Transverse colon (tissue), 4 donors: ENCODE data around the gene EVC. TPM values are rescaled to one million over a fixed set of nuclear protein-coding genes. Genes with fewer than 3 reads are reported as not detected.

ENCODE experiments used
- DNase-seq: peaks from one replicate; pipeline ENCODE4 v3.0.0-alpha.2; 2019
- H3K27ac ChIP-seq, 4 donors: fragments of 200-600 bp; sonication (generic); 2 replicates each; pipeline ENCODE4 v1.5.1; 2016 to 2018; ENCODE audit warnings: inconsistent platforms in 4 of 4
- H3K27me3 ChIP-seq: fragments of 200-600 bp; sonication (generic); 2 replicates; pipeline ENCODE4 v1.5.1; 2017; ENCODE audit warnings: inconsistent platforms
- H3K36me3 ChIP-seq, 4 donors: fragments of 200-600 bp; sonication (generic); 2 replicates each; pipeline ENCODE4 v1.5.1; 2017 to 2019; ENCODE audit warnings: inconsistent platforms in 4 of 4
- H3K4me1 ChIP-seq, 4 donors: fragments of 200-600 bp; sonication (generic); 2 replicates each; pipeline ENCODE4 v1.5.1; 2017 to 2020; ENCODE audit warnings: inconsistent platforms in 4 of 4
- H3K4me3 ChIP-seq, 4 donors: fragments of 200-600 bp; sonication (generic); 1 replicate in 1 of 4; 2 replicates in 3 of 4; pipeline versions ENCODE4 v1.5.1 to v1.6.1; 2017 to 2019; ENCODE audit warnings: inconsistent platforms in 4 of 4
- H3K9me3 ChIP-seq, 2 donors: fragments of 200-600 bp; sonication (generic); 2 replicates each; pipeline ENCODE4 v1.5.1; 2017 to 2019; ENCODE audit warnings: inconsistent platforms in 2 of 2
- CTCF ChIP-seq, 5 experiments: fragments of 200-600 bp in 3 of 5; fragments of 450-650 bp in 2 of 5; sonication (generic) in 3 of 5; IDR thresholded peaks; 1 replicate in 2 of 5; 2 replicates in 3 of 5; pipeline ENCODE4 v1.5.1; 2016 to 2017; ENCODE audit warnings: antibody characterized with exemption in 5 of 5, inconsistent platforms in 3 of 5, mild to moderate bottlenecking in 2 of 5, moderate library complexity in 1 of 5
- EP300 ChIP-seq: sonication (generic); formaldehyde crosslinking; IDR thresholded peaks from one replicate; pipeline ENCODE4 v1.6.1; 2017; ENCODE audit warnings: antibody characterized with exemption, low read depth
- POLR2A ChIP-seq: fragments of 450-650 bp; IDR thresholded peaks from one replicate; pipeline ENCODE4 v1.6.1; 2016; ENCODE audit warnings: antibody characterized with exemption, mild to moderate bottlenecking, moderate library complexity
- POLR2AphosphoS5 ChIP-seq, 3 donors: sonication (generic); formaldehyde crosslinking; IDR thresholded peaks; one replicate each; pipeline ENCODE4 v1.6.1; 2016; ENCODE audit warnings: antibody characterized with exemption in 3 of 3
- WGBS, 2 donors: methylation state at CpG; one replicate each; pipeline ENCODE4 v1.1.5; 2018; ENCODE audit warnings: low coverage in 1 of 2; 5-methylcytosine and 5-hydroxymethylcytosine counted together
- in situ Hi-C, 4 donors: fragments of 200-750 bp; cut with MboI; loops; one replicate each; pipeline versions ENCODE4 v1.15.0 to v1.15.1; 2017; ENCODE audit warnings: low sequenced_read_pairs in 3 of 4, low pct_ligation_motif_present in 1 of 4, low pct_unique_long_range_greater_than_20kb in 1 of 4
- intact Hi-C: fragments of 100-400 bp; cut with DNase I; formaldehyde crosslinking; loops from one replicate; pipeline ENCODE4 v1.15.1; 2023; ENCODE audit warnings: low total_unique reads
- total RNA-seq, 4 donors: library from RNA; depleted of rRNA; stranded (reverse); fragments of >200 nt; gene quantifications; one replicate each; pipeline ENCODE4 v1.1.0, GENCODE V29; 2016

EVC gene
- total RNA-seq, 4 donors from 2014 or later, result 6.0 to 45.8 (median 12.0) TPM

GRCh38 chr4:5730993-5731990, 20.3 kb downstream of the EVC start:
- Histone ChIP-seq H3K27ac (no peak overlapping the region), H3K4me1 (no peaks in the 10 kb centered on the region), H3K36me3 (no peaks in the 10 kb centered on the region), H3K27me3 (no peaks in the 10 kb centered on the region), H3K4me3 (no peak overlapping the region), H3K9me3 (no peaks in the 10 kb centered on the region)
- TF ChIP-seq POLR2A (no peak), POLR2AphosphoS5 (IDR thresholded peaks at IDR 0.05) (no peak), EP300 (no peak), CTCF (IDR thresholded peaks at IDR 0.05) (no peak)
- in situ Hi-C loops (no loop called here), intact Hi-C loops (no loop called here)
- no peak for DNase-seq
- 88 to 100% methylated on average over 1 to 30 of the region's 30 CpGs for WGBS, 2 donors

- WGBS, 2 donors, result 68% methylated on average over 9 of the region's 10 CpGs; no CpG with 5 or more reads in 1 of the 2 donors
- Histone ChIP-seq H3K9me3 (no peaks in the 10 kb centered on the region), H3K27me3 (no peaks in the 10 kb centered on the region), H3K4me1 (no peaks in the 10 kb centered on the region), H3K27ac (no peak overlapping the region), H3K4me3 (no peak overlapping the region), H3K36me3 (no peaks in the 10 kb centered on the region)
- TF ChIP-seq EP300 (no peak), POLR2AphosphoS5 (IDR thresholded peaks at IDR 0.05) (no peak), CTCF (IDR thresholded peaks at IDR 0.05) (no peak), POLR2A (no peak)
- intact Hi-C loops (no loop called here), in situ Hi-C loops (no loop called here)
- no peak for DNase-seq
Measured at GRCh38 chr4:5732158-5732557, 21.2 kb downstream of the EVC start.

GRCh38 chr4:5734853-5735252, 23.9 kb downstream of the EVC start:
- Histone ChIP-seq H3K36me3 (no peaks in the 10 kb centered on the region), H3K4me1 (no peaks in the 10 kb centered on the region), H3K27me3 (no peaks in the 10 kb centered on the region), H3K9me3 (no peaks in the 10 kb centered on the region), H3K4me3 (no peak overlapping the region), H3K27ac (no peak overlapping the region)
- intact Hi-C loops (no loop called here), in situ Hi-C loops (no loop called here)
- TF ChIP-seq CTCF (IDR thresholded peaks at IDR 0.05), result no peak
- DNase-seq, result no peak
- 78% methylated on average over 2 to 5 of the region's 5 CpGs for WGBS, 2 donors

GRCh38 chr4:5735463-5735862, 24.5 kb downstream of the EVC start:
- no peak for DNase-seq
- WGBS, 2 donors, result 73% methylated on average over 3 of the region's 3 CpGs; no CpG with 5 or more reads in 1 of the 2 donors
- in situ Hi-C loops, result no loop called here
- no peaks in the 10 kb centered on the region for H3K27me3 ChIP-seq
- no peak overlapping the region for H3K27ac ChIP-seq
- no peak for TF ChIP-seq EP300
- no peak for TF ChIP-seq POLR2AphosphoS5 (IDR thresholded peaks at IDR 0.05)
- no peaks in the 10 kb centered on the region for H3K9me3 ChIP-seq
- intact Hi-C loops, result no loop called here
- H3K4me3 ChIP-seq, result no peak overlapping the region
- H3K4me1 ChIP-seq, result no peaks in the 10 kb centered on the region
- H3K36me3 ChIP-seq, result no peaks in the 10 kb centered on the region
